ENCODE measurements around the gene TAPBP. TPM values are rescaled to one million over a fixed set of nuclear protein-coding genes. Genes with fewer than 3 reads are reported as not detected.
A peak's percentile ranks its signal among the peaks of the same experiment; 100 is the strongest.

Gene TAPBP
- total and polyA plus RNA-seq, 2 donors (not counting 1 experiment from before 2014, with no cell fraction given): 50.3 to 56.0 TPM

DNA sequence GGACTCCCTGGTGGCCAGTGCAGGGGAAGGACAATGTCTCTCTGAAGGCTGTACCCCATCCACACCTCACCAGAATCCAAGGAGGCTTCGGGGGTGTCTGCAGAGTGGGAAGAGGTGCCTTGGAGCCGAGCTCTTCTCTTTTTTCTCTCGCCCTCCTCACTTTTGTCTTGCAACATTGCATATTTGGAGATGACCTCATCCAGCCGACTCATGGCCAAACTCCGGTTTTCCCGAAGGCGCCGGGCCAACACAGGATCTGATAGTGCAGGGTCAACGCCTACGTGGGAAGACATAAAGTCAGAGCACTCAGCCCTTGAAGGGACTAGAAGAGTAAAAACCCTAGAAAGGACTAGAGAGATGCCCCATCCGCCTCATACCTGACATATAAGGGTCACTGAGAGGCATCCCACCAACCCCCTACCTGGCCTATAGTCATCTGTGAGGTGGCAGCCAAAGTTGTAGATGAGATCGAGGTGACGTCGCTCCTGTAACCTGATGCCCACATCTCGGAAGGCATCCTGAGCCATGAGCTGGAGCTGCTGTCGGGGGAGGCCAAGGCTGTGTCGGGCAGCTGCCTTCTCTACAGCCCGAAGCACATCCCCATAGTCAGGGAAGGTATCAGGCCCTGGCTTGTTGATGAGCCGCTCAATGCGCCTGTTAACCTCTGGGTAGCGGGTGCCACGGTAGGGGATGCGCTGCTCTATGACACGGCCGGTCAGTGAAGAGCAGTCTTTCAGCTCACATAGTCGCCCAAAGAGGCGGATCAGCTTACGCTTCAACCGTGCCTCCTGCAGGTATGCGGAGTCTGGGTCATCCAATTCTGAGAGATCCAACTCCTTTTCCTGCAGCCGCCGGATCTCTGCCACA is 6.7 kb upstream of the TAPBP start:
- H3K4me3 ChIP-seq (replicated peaks in 1 of 4; ENCODE audit: control extremely low read depth in 1 of 4, insufficient read depth in 1 of 4, low read depth in 3 of 4, low read length in 4 of 4): peak overlapping the region; percentile 7 to 83 (median 24)
- H3K79me2 ChIP-seq (ENCODE audit: control insufficient read depth, insufficient read depth, low read length): peaks cover 43% of the 10 kb centered on the region
- H3K36me3 ChIP-seq (ENCODE audit: control insufficient read depth, insufficient read depth, low read length): peaks cover 14% of the 10 kb centered on the region
- H2AFZ ChIP-seq (ENCODE audit: low read length): no peak overlapping the region
- DNase-seq (ENCODE audit: low read depth in 2 of 2): peak; percentile 93 to 94
- peak overlapping the region; percentile 43 for H3K9ac ChIP-seq (ENCODE audit: insufficient read depth, low read length)
- H3K9me3 ChIP-seq (ENCODE audit: control insufficient read depth, insufficient read depth, low read depth, low read length): no peaks in the 10 kb centered on the region
- peak overlapping the region; percentile 83 for H3K27ac ChIP-seq (ENCODE audit: insufficient read depth, low read length)
- TF ChIP-seq, protein P1, sequence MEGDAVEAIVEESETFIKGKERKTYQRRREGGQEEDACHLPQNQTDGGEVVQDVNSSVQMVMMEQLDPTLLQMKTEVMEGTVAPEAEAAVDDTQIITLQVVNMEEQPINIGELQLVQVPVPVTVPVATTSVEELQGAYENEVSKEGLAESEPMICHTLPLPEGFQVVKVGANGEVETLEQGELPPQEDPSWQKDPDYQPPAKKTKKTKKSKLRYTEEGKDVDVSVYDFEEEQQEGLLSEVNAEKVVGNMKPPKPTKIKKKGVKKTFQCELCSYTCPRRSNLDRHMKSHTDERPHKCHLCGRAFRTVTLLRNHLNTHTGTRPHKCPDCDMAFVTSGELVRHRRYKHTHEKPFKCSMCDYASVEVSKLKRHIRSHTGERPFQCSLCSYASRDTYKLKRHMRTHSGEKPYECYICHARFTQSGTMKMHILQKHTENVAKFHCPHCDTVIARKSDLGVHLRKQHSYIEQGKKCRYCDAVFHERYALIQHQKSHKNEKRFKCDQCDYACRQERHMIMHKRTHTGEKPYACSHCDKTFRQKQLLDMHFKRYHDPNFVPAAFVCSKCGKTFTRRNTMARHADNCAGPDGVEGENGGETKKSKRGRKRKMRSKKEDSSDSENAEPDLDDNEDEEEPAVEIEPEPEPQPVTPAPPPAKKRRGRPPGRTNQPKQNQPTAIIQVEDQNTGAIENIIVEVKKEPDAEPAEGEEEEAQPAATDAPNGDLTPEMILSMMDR (conservative IDR thresholded peaks at IDR 0.05 in 1 of 2, IDR thresholded peaks at IDR 0.05 in 1 of 2; ENCODE audit: low read depth in 1 of 2, low read length in 2 of 2): no peak
- TF ChIP-seq EZH2 (IDR thresholded peaks at IDR 0.05; ENCODE audit: low read length, missing control alignments): no peak
- no peaks in the 10 kb centered on the region for H4K20me1 ChIP-seq (ENCODE audit: control insufficient read depth, extremely low read depth, insufficient read depth, low read length)
- H3K27me3 ChIP-seq (ENCODE audit: control insufficient read depth, insufficient read depth, low read length): no peaks in the 10 kb centered on the region
- H3K4me2 ChIP-seq (ENCODE audit: extremely low read depth, insufficient read depth, low read length): peak overlapping the region; percentile 64
- H3K4me1 ChIP-seq (ENCODE audit: control insufficient read depth, extremely low read depth, insufficient read depth, low read length): peaks cover 39% of the 10 kb centered on the region

DNA sequence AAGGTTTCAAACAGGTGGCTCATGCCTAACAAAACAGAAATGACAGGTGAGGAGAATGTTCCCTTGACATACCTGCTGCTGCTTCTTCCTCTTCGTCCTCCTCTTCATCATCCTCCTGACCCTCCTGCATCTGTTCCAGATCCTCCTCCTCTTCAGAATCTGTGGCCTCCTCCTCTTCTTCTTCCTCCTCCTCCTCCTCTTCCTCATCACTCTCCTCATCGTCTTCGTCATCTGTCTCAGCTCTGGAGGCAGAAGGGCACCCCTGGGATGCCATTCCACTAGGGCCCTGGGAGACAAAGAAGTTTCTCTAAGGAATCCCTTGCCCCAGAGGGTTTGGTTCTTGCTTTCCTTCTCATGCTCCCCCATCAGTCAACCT is 6.0 kb upstream of the TAPBP start:
- TF ChIP-seq, protein P1 (conservative IDR thresholded peaks at IDR 0.05 in 1 of 2, IDR thresholded peaks at IDR 0.05 in 1 of 2; ENCODE audit: low read depth in 1 of 2, low read length in 2 of 2): no peak
- no peak for TF ChIP-seq EZH2 (IDR thresholded peaks at IDR 0.05; ENCODE audit: low read length, missing control alignments)
- Histone ChIP-seq H3K4me3 (replicated peaks in 1 of 4; ENCODE audit: control extremely low read depth in 1 of 4, insufficient read depth in 1 of 4, low read depth in 3 of 4, low read length in 4 of 4) (peak overlapping the region; percentile 7 to 41 (median 24)), H2AFZ (ENCODE audit: low read length) (no peak overlapping the region), H3K79me2 (ENCODE audit: control insufficient read depth, insufficient read depth, low read length) (peaks cover 43% of the 10 kb centered on the region), H3K36me3 (ENCODE audit: control insufficient read depth, insufficient read depth, low read length) (peaks cover 14% of the 10 kb centered on the region), H4K20me1 (ENCODE audit: control insufficient read depth, extremely low read depth, insufficient read depth, low read length) (no peaks in the 10 kb centered on the region), H3K4me1 (ENCODE audit: control insufficient read depth, extremely low read depth, insufficient read depth, low read length) (peaks cover 42% of the 10 kb centered on the region), H3K27ac (ENCODE audit: insufficient read depth, low read length) (peak overlapping the region; percentile 83), H3K9ac (ENCODE audit: insufficient read depth, low read length) (peak overlapping the region; percentile 33), H3K9me3 (ENCODE audit: control insufficient read depth, insufficient read depth, low read depth, low read length) (no peaks in the 10 kb centered on the region), H3K27me3 (ENCODE audit: control insufficient read depth, insufficient read depth, low read length) (no peaks in the 10 kb centered on the region), H3K4me2 (ENCODE audit: extremely low read depth, insufficient read depth, low read length) (peak overlapping the region; percentile 64)
- no peak for DNase-seq (ENCODE audit: low read depth in 2 of 2)

DNA sequence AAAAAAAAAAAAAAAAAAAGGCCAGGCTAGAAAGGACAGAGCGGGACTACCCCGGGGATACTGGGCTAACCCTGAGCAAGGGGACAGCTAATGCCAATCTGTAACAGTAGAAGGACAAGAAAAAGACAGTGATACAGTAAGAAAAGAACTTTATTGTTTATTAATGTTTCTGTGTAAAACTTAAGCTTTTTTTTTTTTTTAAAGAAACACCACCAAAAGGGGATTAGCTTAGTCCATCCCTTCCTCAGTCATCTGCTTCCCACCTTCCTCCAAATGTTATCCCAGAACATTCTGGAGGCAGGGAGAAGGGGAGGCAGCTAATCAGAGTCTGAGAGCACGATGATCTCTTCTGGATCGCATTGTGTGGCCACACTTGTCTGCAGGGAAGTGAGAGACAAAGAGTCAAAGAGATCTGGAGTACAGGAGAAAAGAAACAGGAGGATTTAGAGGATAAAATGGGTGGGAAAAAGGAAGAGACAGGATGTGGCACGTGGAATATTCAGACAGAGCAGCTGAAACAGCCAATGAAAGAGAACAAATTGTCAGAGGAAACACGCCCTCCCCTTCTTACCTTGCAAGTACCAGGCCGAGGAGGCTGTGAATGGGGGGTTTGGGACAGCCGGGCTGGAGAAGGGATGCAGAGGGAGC is 4.7 kb upstream of the TAPBP start:
- Histone ChIP-seq H3K4me1 (ENCODE audit: control insufficient read depth, extremely low read depth, insufficient read depth, low read length) (peaks cover 40% of the 10 kb centered on the region), H3K9ac (ENCODE audit: insufficient read depth, low read length) (peak overlapping the region; percentile 10), H3K27me3 (ENCODE audit: control insufficient read depth, insufficient read depth, low read length) (no peaks in the 10 kb centered on the region), H3K79me2 (ENCODE audit: control insufficient read depth, insufficient read depth, low read length) (peaks cover 47% of the 10 kb centered on the region), H4K20me1 (ENCODE audit: control insufficient read depth, extremely low read depth, insufficient read depth, low read length) (no peaks in the 10 kb centered on the region), H3K4me3 (replicated peaks in 1 of 4; ENCODE audit: control extremely low read depth in 1 of 4, insufficient read depth in 1 of 4, low read depth in 3 of 4, low read length in 4 of 4) (peak overlapping the region; percentile 11 to 73 (median 46)), H3K9me3 (ENCODE audit: control insufficient read depth, insufficient read depth, low read depth, low read length) (no peaks in the 10 kb centered on the region), H2AFZ (ENCODE audit: low read length) (no peak overlapping the region), H3K36me3 (ENCODE audit: control insufficient read depth, insufficient read depth, low read length) (peaks cover 14% of the 10 kb centered on the region), H3K27ac (ENCODE audit: insufficient read depth, low read length) (peak overlapping the region; percentile 46), H3K4me2 (ENCODE audit: extremely low read depth, insufficient read depth, low read length) (peak overlapping the region; percentile 82)
- TF ChIP-seq EZH2 (IDR thresholded peaks at IDR 0.05; ENCODE audit: low read length, missing control alignments): no peak
- TF ChIP-seq, protein P1 (conservative IDR thresholded peaks at IDR 0.05 in 1 of 2, IDR thresholded peaks at IDR 0.05 in 1 of 2; ENCODE audit: low read depth in 1 of 2, low read length in 2 of 2): no peak
- DNase-seq (ENCODE audit: low read depth in 2 of 2): no peak

Measured in fibroblast of lung (primary cell).